OCI-LY7 (cell line): ENCODE measurements around the gene SLC30A7.

Experiments used
- EZH2phosphoT487 ChIP-seq: fragments of 200-600 bp; sonication (generic); IDR thresholded peaks from 2 replicates; pipeline ENCODE4 v1.6.1; 2018; ENCODE audit warnings: low read depth, borderline replicate concordance, mild to moderate bottlenecking, mixed run types, antibody characterized with exemption, low read length, moderate library complexity, mixed read lengths
- TF ChIP-seq, protein P1 (sequence below): fragments of 200-600 bp; sonication (generic); conservative IDR thresholded peaks from 2 replicates; pipeline ENCODE4 v1.5.1; 2014; ENCODE audit warnings: mild to moderate bottlenecking, antibody characterized with exemption, low read length, moderate library complexity, mixed read lengths

DNA sequence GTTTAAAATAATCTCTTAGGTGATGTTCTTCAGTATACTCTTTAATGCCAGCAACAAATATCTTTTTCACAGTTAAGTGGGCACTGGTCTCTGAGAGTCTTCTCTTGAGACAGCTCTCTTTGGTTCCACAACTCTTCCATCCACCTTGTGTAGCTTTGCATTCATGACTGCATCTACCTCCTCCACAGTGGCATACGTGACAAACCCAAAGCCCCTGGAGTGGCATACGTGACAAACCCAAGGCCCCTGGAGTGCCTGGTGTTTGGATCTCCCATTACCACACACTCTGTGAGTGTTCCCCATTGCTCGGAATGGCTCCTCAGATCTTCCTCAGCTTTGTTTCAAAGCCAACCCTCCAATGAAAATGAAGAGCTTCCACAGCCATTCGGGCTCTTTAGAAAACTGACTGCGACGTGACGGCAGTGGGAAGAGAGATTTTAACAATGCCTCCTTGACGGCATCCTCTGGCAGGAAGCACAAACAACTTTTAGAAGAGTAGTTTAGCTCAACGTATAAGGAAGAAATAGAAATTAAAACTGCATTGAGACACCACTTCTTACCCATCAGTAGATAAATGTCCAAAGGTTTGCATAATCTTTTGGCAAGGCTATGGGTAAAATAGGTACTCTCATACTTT is 45.8 kb downstream of the SLC30A7 start:
- TF ChIP-seq, protein P1, sequence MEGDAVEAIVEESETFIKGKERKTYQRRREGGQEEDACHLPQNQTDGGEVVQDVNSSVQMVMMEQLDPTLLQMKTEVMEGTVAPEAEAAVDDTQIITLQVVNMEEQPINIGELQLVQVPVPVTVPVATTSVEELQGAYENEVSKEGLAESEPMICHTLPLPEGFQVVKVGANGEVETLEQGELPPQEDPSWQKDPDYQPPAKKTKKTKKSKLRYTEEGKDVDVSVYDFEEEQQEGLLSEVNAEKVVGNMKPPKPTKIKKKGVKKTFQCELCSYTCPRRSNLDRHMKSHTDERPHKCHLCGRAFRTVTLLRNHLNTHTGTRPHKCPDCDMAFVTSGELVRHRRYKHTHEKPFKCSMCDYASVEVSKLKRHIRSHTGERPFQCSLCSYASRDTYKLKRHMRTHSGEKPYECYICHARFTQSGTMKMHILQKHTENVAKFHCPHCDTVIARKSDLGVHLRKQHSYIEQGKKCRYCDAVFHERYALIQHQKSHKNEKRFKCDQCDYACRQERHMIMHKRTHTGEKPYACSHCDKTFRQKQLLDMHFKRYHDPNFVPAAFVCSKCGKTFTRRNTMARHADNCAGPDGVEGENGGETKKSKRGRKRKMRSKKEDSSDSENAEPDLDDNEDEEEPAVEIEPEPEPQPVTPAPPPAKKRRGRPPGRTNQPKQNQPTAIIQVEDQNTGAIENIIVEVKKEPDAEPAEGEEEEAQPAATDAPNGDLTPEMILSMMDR: no peak
- TF ChIP-seq EZH2phosphoT487: no peak
